Upper lobe of right lung (tissue), 1 donor: ENCODE measurements around the gene SNRPE. TPM values are rescaled to one million over a fixed set of nuclear protein-coding genes. Genes with fewer than 3 reads are reported as not detected.

Source experiments
- ATAC-seq: fragments of 200-7000 bp; cut with Tn5 transposase; one replicate; pipeline ENCODE4 v1.9.1; 2020; ENCODE audit warnings: mild to moderate bottlenecking, moderate library complexity
- DNase-seq: peaks from one replicate; pipeline ENCODE4 v3.0.0-alpha.2; 2020
- H3K27ac ChIP-seq: fragments of 200-600 bp; one replicate; pipeline ENCODE4 v1.8.0; 2022
- H3K27me3 ChIP-seq: fragments of 200-600 bp; one replicate; pipeline ENCODE4 v1.8.0; 2022; ENCODE audit warnings: mild to moderate bottlenecking
- H3K36me3 ChIP-seq: fragments of 200-600 bp; one replicate; pipeline ENCODE4 v1.8.0; 2022
- H3K4me1 ChIP-seq: fragments of 200-600 bp; one replicate; pipeline ENCODE4 v1.8.0; 2022
- H3K4me3 ChIP-seq: fragments of 200-600 bp; one replicate; pipeline ENCODE4 v1.8.0; 2022; ENCODE audit warnings: mild to moderate bottlenecking
- H3K9me3 ChIP-seq: fragments of 200-600 bp; one replicate; pipeline ENCODE4 v1.8.0; 2022
- intact Hi-C: fragments of 100-400 bp; cut with DNase I; formaldehyde crosslinking; loops from one replicate; pipeline ENCODE4 v1.11.0; 2022
- total RNA-seq: library from RNA; stranded (reverse); fragmentation: NEBNext Ultra II Directional; extraction: Animal tissue kit (Norgen Biotek cat#: 25700); gene quantifications from one replicate; pipeline ENCODE4 v1.2.1, GENCODE V29; 2021
- TF ChIP-seq, protein P1 (sequence below): fragments of 200-600 bp; IDR thresholded peaks from one replicate; pipeline ENCODE4 v1.8.0; 2022; ENCODE audit warnings: antibody characterized with exemption
- donor health status: DM: no; HTN: yes; CAD: no; lungs with severe emphysema.

Gene SNRPE
- total RNA-seq, 1 donor from 2014 or later = 58.0 TPM

DNA sequence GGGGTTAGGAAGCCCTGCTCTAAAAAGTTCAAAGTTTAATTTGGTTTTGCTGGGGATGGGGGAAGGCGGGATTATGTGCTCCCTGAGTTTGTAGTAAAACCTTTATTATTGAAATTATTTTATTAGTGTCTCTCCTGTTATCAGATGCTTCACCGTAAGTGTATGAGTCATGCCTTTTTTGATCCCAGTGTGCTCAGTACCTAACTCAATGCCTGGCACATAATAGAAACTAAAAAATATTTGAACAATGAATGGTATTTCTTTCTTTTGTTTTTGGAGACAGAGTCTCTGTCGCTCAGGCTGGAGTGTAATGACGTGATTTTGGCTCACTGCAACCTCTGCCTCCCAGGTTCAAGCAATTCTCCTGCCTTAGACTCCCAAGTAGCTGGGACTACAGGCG is 6.4 kb downstream of the SNRPE start:
- DNase-seq = no peak

DNA sequence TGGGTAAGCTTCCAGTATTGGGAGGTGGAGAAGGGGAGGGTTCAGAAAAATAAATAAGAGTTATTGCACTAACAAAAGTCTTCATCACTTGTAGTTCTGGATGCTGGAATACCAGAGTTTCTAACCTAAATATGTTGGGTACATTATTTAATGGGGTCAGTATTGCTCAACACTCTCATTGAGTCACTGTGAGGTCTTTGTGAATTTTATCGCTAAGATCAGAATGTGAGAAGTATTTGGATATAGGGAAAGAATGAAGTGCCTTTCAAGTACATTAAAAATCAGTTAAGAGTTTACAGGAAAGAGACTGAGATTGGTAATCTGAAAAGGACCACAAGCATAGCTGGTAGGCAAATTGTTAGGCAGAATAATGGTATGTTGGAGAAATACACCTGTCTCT is 8.8 kb downstream of the SNRPE start:
- Histone ChIP-seq H3K36me3 (peaks cover 56% of the 10 kb centered on the region), H3K27ac (no peak overlapping the region), H3K27me3 (no peaks in the 10 kb centered on the region), H3K4me3 (no peak overlapping the region), H3K4me1 (no peaks in the 10 kb centered on the region), H3K9me3 (no peaks in the 10 kb centered on the region)
- DNase-seq (no peak), ATAC-seq (no peak)
- intact Hi-C loops = loop anchor here (2.0 kb wide), 1 partner anchor 259 kb away; no protein-coding TSS in a partner anchor
- TF ChIP-seq, protein P1, sequence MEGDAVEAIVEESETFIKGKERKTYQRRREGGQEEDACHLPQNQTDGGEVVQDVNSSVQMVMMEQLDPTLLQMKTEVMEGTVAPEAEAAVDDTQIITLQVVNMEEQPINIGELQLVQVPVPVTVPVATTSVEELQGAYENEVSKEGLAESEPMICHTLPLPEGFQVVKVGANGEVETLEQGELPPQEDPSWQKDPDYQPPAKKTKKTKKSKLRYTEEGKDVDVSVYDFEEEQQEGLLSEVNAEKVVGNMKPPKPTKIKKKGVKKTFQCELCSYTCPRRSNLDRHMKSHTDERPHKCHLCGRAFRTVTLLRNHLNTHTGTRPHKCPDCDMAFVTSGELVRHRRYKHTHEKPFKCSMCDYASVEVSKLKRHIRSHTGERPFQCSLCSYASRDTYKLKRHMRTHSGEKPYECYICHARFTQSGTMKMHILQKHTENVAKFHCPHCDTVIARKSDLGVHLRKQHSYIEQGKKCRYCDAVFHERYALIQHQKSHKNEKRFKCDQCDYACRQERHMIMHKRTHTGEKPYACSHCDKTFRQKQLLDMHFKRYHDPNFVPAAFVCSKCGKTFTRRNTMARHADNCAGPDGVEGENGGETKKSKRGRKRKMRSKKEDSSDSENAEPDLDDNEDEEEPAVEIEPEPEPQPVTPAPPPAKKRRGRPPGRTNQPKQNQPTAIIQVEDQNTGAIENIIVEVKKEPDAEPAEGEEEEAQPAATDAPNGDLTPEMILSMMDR = no peak

More for the DNA sequence above, 6.4 kb downstream of the SNRPE start:
- H3K27me3 ChIP-seq = no peaks in the 10 kb centered on the region
- intact Hi-C loops = no loop called here
- H3K9me3 ChIP-seq = no peaks in the 10 kb centered on the region
- TF ChIP-seq, protein P1 = no peak
- peaks cover 74% of the 10 kb centered on the region for H3K36me3 ChIP-seq
- no peak for ATAC-seq
- no peaks in the 10 kb centered on the region for H3K4me1 ChIP-seq
- no peak overlapping the region for H3K4me3 ChIP-seq
- no peak overlapping the region for H3K27ac ChIP-seq

DNA sequence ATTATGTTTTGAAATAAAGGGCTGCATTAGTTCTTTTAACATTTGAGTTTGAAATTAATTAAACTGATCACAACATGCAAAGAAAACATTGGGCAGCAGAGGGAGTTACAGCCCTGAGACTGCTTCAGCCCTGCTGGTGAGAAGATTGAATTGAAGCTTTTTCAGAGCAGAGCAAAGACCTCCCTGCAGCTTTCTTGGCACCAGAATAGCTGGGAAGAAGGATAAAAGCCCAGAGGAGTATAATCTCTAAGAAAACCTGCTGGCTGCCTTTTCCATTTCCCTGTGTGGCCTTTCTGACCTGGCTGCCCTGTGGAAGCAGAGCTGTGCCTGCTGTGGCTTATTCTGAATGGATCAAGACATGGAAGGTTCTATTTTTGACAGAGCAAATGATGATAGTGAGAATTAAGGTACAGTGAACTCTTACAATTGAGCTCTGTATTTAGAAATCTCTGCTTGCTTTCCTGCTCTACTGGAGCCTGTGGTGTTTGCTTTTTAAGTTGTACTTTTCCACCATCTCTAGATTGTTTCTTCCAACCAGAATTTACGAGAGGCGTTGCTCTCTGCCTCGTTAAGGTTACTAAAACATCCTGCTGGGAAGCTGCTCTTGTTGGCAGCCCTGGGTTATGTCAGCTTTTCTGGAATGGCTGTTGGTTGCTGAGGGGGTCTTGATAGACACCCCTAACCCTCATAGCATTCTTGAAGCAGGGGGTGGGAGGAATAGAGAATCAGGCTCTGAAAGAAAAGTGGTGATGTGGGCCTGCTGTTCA is 9.9 kb downstream of the SNRPE start:
- H3K4me3 ChIP-seq = no peak overlapping the region
- H3K4me1 ChIP-seq = no peaks in the 10 kb centered on the region
- H3K27me3 ChIP-seq = no peaks in the 10 kb centered on the region
- intact Hi-C loops = loop anchor here (2.0 kb wide), 1 partner anchor 258 kb away; no protein-coding TSS in a partner anchor
- DNase-seq = no peak
- ATAC-seq = peak; percentile 76
- no peaks in the 10 kb centered on the region for H3K9me3 ChIP-seq
- TF ChIP-seq, protein P1 = peak; percentile 67
- no peak overlapping the region for H3K27ac ChIP-seq
- H3K36me3 ChIP-seq = peaks cover 46% of the 10 kb centered on the region

- TF ChIP-seq, protein P1 = no peak
- Histone ChIP-seq H3K36me3 (peaks cover 31% of the 10 kb centered on the region), H3K9me3 (no peaks in the 10 kb centered on the region), H3K27ac (no peak overlapping the region), H3K4me3 (no peak overlapping the region), H3K27me3 (no peaks in the 10 kb centered on the region), H3K4me1 (no peaks in the 10 kb centered on the region)
- intact Hi-C loops = no loop called here
- no peak for ATAC-seq
- no peak for DNase-seq
These were observed 11.7 kb downstream of the SNRPE start for GRCh38 chr1:203873094-203873493.

DNA sequence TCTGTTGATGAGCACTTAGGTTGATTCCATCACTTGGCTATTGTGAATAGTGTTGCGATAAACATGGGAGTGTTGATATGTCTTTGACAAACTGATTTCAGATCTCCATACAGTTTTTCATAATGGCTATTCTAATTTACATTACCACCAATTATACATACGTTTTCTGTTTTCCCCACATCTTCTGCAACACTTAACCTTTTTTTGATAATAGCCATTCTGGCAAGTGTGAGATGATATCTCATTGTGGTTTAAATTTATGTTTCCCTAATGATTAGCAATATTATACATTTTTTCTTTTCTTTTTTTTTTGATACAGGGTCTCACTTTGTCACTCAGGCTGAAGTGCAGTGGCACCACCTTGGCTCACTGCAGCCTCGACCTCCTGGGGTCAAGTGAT is 17.0 kb downstream of the SNRPE start:
- ATAC-seq (no peak), DNase-seq (no peak)
- Histone ChIP-seq H3K9me3 (no peaks in the 10 kb centered on the region), H3K4me1 (no peaks in the 10 kb centered on the region), H3K4me3 (no peak overlapping the region), H3K36me3 (no peaks in the 10 kb centered on the region), H3K27ac (no peak overlapping the region), H3K27me3 (no peaks in the 10 kb centered on the region)
- TF ChIP-seq, protein P1 = no peak
- intact Hi-C loops = no loop called here
